Skeletal muscle cell (primary cell): ENCODE results near the gene TMEM37.

Experiments used
- DNase-seq: peaks from one replicate; pipeline ENCODE4 v3.0.0-alpha.2; 2010; ENCODE audit warnings: low read depth
- H3K4me3 ChIP-seq: 2 replicates; pipeline ENCODE4 v1.5.1; 2011; ENCODE audit warnings: low read depth, mild to moderate bottlenecking, control low read depth, low read length, moderate library complexity

The TMEM37 gene

GRCh38 chr2:119448427-119449141 lies 16.9 kb downstream of the TMEM37 start:
- no peak for DNase-seq
- no peak overlapping the region for H3K4me3 ChIP-seq

- DNase-seq, result no peak
- no peak overlapping the region for H3K4me3 ChIP-seq
Observed at GRCh38 chr2:119449521-119449920, 17.9 kb downstream of the TMEM37 start.

- H3K4me3 ChIP-seq, result no peak overlapping the region
- DNase-seq, result no peak
Observed at GRCh38 chr2:119451336-119452050, 19.8 kb downstream of the TMEM37 start.

GRCh38 chr2:119453972-119454593 lies 22.4 kb downstream of the TMEM37 start:
- no peak overlapping the region for H3K4me3 ChIP-seq
- DNase-seq, result no peak

- H3K4me3 ChIP-seq, result no peak overlapping the region
- no peak for DNase-seq
Observed at GRCh38 chr2:119455066-119455718, 23.5 kb downstream of the TMEM37 start.

GRCh38 chr2:119460076-119460475 lies 28.4 kb downstream of the TMEM37 start:
- H3K4me3 ChIP-seq, result no peak overlapping the region
- DNase-seq, result no peak

- no peak for DNase-seq
- no peak overlapping the region for H3K4me3 ChIP-seq
Observed at GRCh38 chr2:119461811-119462210, 30.2 kb downstream of the TMEM37 start.

GRCh38 chr2:119462574-119462973 lies 30.9 kb downstream of the TMEM37 start:
- H3K4me3 ChIP-seq, result no peak overlapping the region
- DNase-seq, result no peak

GRCh38 chr2:119463136-119463535 lies 31.5 kb downstream of the TMEM37 start:
- H3K4me3 ChIP-seq, result no peak overlapping the region
- DNase-seq, result no peak

- H3K4me3 ChIP-seq, result no peak overlapping the region
- no peak for DNase-seq
Observed at GRCh38 chr2:119463990-119464389, 32.3 kb downstream of the TMEM37 start.

GRCh38 chr2:119464981-119465380 lies 33.3 kb downstream of the TMEM37 start:
- H3K4me3 ChIP-seq, result no peak overlapping the region
- DNase-seq, result no peak

- H3K4me3 ChIP-seq, result no peak overlapping the region
- DNase-seq, result no peak
Observed at GRCh38 chr2:119465687-119466086, 34.0 kb downstream of the TMEM37 start.

- DNase-seq, result no peak
- H3K4me3 ChIP-seq, result no peak overlapping the region
Observed at GRCh38 chr2:119466373-119466772, 34.7 kb downstream of the TMEM37 start.

GRCh38 chr2:119468154-119468955 lies 36.7 kb downstream of the TMEM37 start:
- H3K4me3 ChIP-seq, result no peak overlapping the region
- no peak for DNase-seq

GRCh38 chr2:119469131-119469530 lies 37.5 kb downstream of the TMEM37 start:
- DNase-seq, result no peak

GRCh38 chr2:119469661-119470297 lies 38.1 kb downstream of the TMEM37 start:
- DNase-seq, result no peak

More at GRCh38 chr2:119469131-119469530, 37.5 kb downstream of the TMEM37 start:
- H3K4me3 ChIP-seq, result no peak overlapping the region

GRCh38 chr2:119472749-119473148 lies 41.1 kb downstream of the TMEM37 start:
- H3K4me3 ChIP-seq, result no peak overlapping the region
- DNase-seq, result no peak

More at GRCh38 chr2:119469661-119470297, 38.1 kb downstream of the TMEM37 start:
- no peak overlapping the region for H3K4me3 ChIP-seq

GRCh38 chr2:119473621-119474370 lies 42.1 kb downstream of the TMEM37 start:
- H3K4me3 ChIP-seq, result no peak overlapping the region
- DNase-seq, result no peak
